Peyer's patch (tissue), 4 donors: ENCODE data around the gene PHLDB3. TPM values are rescaled to one million over a fixed set of nuclear protein-coding genes. Genes with fewer than 3 reads are reported as not detected.
A peak's percentile ranks its signal among the peaks of the same experiment; 100 is the strongest.
"Not testable (repeated sequence)": the region's sequence is repeated elsewhere in the genome, so short reads cannot be mapped to it uniquely, and the experiment has no call there.

Experiments used
- DNase-seq, 3 donors: peaks; one replicate each; pipeline ENCODE4 v3.0.0-alpha.2; 2017 to 2019
- H3K27ac ChIP-seq, 4 donors: fragments of 200-600 bp; sonication (generic); one replicate each; pipeline ENCODE4 v1.5.1; 2016 to 2019
- H3K27me3 ChIP-seq, 2 donors: fragments of 200-600 bp; sonication (generic); one replicate each; pipeline ENCODE4 v1.5.1; 2019
- H3K36me3 ChIP-seq, 3 donors: fragments of 200-600 bp; sonication (generic); one replicate each; pipeline ENCODE4 v1.5.1; 2016 to 2019
- H3K4me1 ChIP-seq, 4 donors: fragments of 200-600 bp; sonication (generic); one replicate each; pipeline ENCODE4 v1.5.1; 2016 to 2019
- H3K4me3 ChIP-seq, 4 donors: fragments of 200-600 bp; sonication (generic); 1 replicate in 3 of 4; 2 replicates in 1 of 4; pipeline ENCODE4 v1.5.1; 2016 to 2019; ENCODE audit warnings: mild to moderate bottlenecking in 1 of 4
- H3K9me3 ChIP-seq, 4 donors: fragments of 200-600 bp; sonication (generic); one replicate each; pipeline ENCODE4 v1.5.1; 2016 to 2019; ENCODE audit warnings: mild to moderate bottlenecking in 1 of 4
- CTCF ChIP-seq, 6 experiments: fragments of 450-650 bp in 4 of 6; fragments of 200-600 bp in 2 of 6; sonication (generic) in 1 of 6; IDR thresholded peaks; one replicate each; pipeline ENCODE4 v1.5.1; 2017 to 2019; ENCODE audit warnings: antibody characterized with exemption in 6 of 6, mild to moderate bottlenecking in 3 of 6, moderate library complexity in 1 of 6
- POLR2A ChIP-seq, 2 donors: fragments of 450-650 bp; IDR thresholded peaks; one replicate each; pipeline ENCODE4 v1.5.1; 2017; ENCODE audit warnings: antibody characterized with exemption in 2 of 2, mild to moderate bottlenecking in 2 of 2, moderate library complexity in 2 of 2
- total RNA-seq, 4 donors: library from RNA; depleted of rRNA; stranded (reverse); fragments of >200 nt; gene quantifications; one replicate each; pipeline ENCODE4 v1.1.0, GENCODE V29; 2016

The PHLDB3 gene
- total RNA-seq, 4 donors from 2014 or later = 13.0 to 23.4 (median 18.0) TPM

GRCh38 chr19:43519436-43520088 is 15.0 kb upstream of the PHLDB3 start:
- Histone ChIP-seq H3K4me3 (no peak overlapping the region), H3K27me3 (no peaks in the 10 kb centered on the region), H3K36me3 (peaks cover 0 to 21% (median 0%) of the 10 kb centered on the region in 3 donors), H3K27ac (no peak overlapping the region), H3K9me3 (no peaks in the 10 kb centered on the region), H3K4me1 (peaks cover 0 to 2% (median 0%) of the 10 kb centered on the region in 4 donors)
- TF ChIP-seq POLR2A (IDR thresholded peaks at IDR 0.05) (no peak), CTCF (IDR thresholded peaks at IDR 0.05) (peak; percentile 76 to 94 (median 90))
- DNase-seq = peak; percentile 69 to 93 (median 81)

GRCh38 chr19:43518051-43518450 is 13.5 kb upstream of the PHLDB3 start:
- H3K4me3 ChIP-seq = no peak overlapping the region
- H3K9me3 ChIP-seq = no peaks in the 10 kb centered on the region
- H3K36me3 ChIP-seq = peaks cover 0 to 21% (median 0%) of the 10 kb centered on the region in 3 donors
- peaks cover 0 to under 1% (median 0%) of the 10 kb centered on the region in 4 donors for H3K4me1 ChIP-seq
- H3K27ac ChIP-seq = no peak overlapping the region
- no peaks in the 10 kb centered on the region for H3K27me3 ChIP-seq
- TF ChIP-seq CTCF (IDR thresholded peaks at IDR 0.05) (no peak), POLR2A (IDR thresholded peaks at IDR 0.05) (no peak)
- no peak for DNase-seq

GRCh38 chr19:43512399-43512798 is 7.9 kb upstream of the PHLDB3 start:
- peaks cover 0 to 40% (median 0%) of the 10 kb centered on the region in 3 donors for H3K36me3 ChIP-seq
- not testable (repeated sequence) for H3K4me1 ChIP-seq, H3K27me3 ChIP-seq, DNase-seq, H3K4me3 ChIP-seq, H3K9me3 ChIP-seq, H3K27ac ChIP-seq

- Histone ChIP-seq H3K27ac (no peak overlapping the region), H3K36me3 (peaks cover 0 to 39% (median 0%) of the 10 kb centered on the region in 3 donors), H3K4me3 (no peak overlapping the region), H3K27me3 (no peaks in the 10 kb centered on the region), H3K4me1 (peaks cover 0 to 8% (median 0%) of the 10 kb centered on the region in 4 donors), H3K9me3 (no peaks in the 10 kb centered on the region)
- no peak for DNase-seq
- TF ChIP-seq CTCF (IDR thresholded peaks at IDR 0.05) = no peak
- no peak for TF ChIP-seq POLR2A (IDR thresholded peaks at IDR 0.05)
Measured at GRCh38 chr19:43511324-43511723, 6.8 kb upstream of the PHLDB3 start.

GRCh38 chr19:43510713-43511112 is 6.2 kb upstream of the PHLDB3 start:
- no peak for DNase-seq
- Histone ChIP-seq H3K4me1 (peaks cover 0 to 8% (median 0%) of the 10 kb centered on the region in 4 donors), H3K36me3 (peaks cover 0 to 36% (median 0%) of the 10 kb centered on the region in 3 donors), H3K27me3 (no peaks in the 10 kb centered on the region), H3K4me3 (no peak overlapping the region), H3K27ac (no peak overlapping the region), H3K9me3 (no peaks in the 10 kb centered on the region)
- TF ChIP-seq POLR2A (IDR thresholded peaks at IDR 0.05) (no peak), CTCF (IDR thresholded peaks at IDR 0.05) (no peak)

- no peak for DNase-seq
- TF ChIP-seq POLR2A (IDR thresholded peaks at IDR 0.05) = no peak
- no peak for TF ChIP-seq CTCF (IDR thresholded peaks at IDR 0.05)
- no peak overlapping the region for H3K4me3 ChIP-seq
- peaks cover 0 to 36% (median 0%) of the 10 kb centered on the region in 3 donors for H3K36me3 ChIP-seq
- H3K4me1 ChIP-seq = peaks cover 0 to 24% (median 5%) of the 10 kb centered on the region in 4 donors
- H3K9me3 ChIP-seq = no peaks in the 10 kb centered on the region
- no peak overlapping the region for H3K27ac ChIP-seq
- H3K27me3 ChIP-seq = no peaks in the 10 kb centered on the region
Measured at GRCh38 chr19:43507880-43508279, 3.3 kb upstream of the PHLDB3 start.
